H1 (cell line): Measurements from ENCODE around the gene MRPS12. TPM values are rescaled to one million over a fixed set of nuclear protein-coding genes. Genes with fewer than 3 reads are reported as not detected.

ENCODE experiments used
- CTCF ChIA-PET: fragments of 300-600 bp; sonication (Branson Sonifier 250); formaldehyde crosslinking; loops from one replicate; lab custom pipeline; 2021; ENCODE audit not compliant: partially characterized antibody; lab: Charles Lee
- POLR2A ChIA-PET: fragments of 300-600 bp; sonication (Branson Sonifier 250); formaldehyde crosslinking; loops from one replicate; lab custom pipeline; 2021; ENCODE audit warnings: inconsistent platforms; ENCODE audit not compliant: partially characterized antibody; lab: Charles Lee
- DNase-seq, 2 experiments: peaks; one replicate each; pipeline versions ENCODE4 v3.0.0 to v3.0.0-alpha.2; 2010 to 2022; ENCODE audit warnings: low spot score in 2 of 2, low read depth in 1 of 2, mixed read lengths in 1 of 2
- FAIRE-seq: peaks from 2 replicates; lab custom pipeline; 2011; peaks lifted over from hg19 to GRCh38; lab: Jason Lieb, UNC
- H2AFZ ChIP-seq: 2 replicates; pipeline ENCODE4 v1.8.1; 2012; ENCODE audit warnings: low read length, inconsistent platforms
- H2AK5ac ChIP-seq: 2 replicates; pipeline ENCODE4 v1.6.1; 2013; ENCODE audit warnings: low read depth, low read length
- H2BK120ac ChIP-seq: replicated peaks from 2 replicates; pipeline ENCODE3; 2013; ENCODE audit warnings: low read depth, low read length, inconsistent platforms
- H2BK12ac ChIP-seq: 2 replicates; pipeline ENCODE4 v1.6.1; 2013; ENCODE audit warnings: low read depth, low read length
- H2BK15ac ChIP-seq: 2 replicates; pipeline ENCODE4 v1.6.1; 2013; ENCODE audit warnings: low read length
- H2BK20ac ChIP-seq: 2 replicates; pipeline ENCODE4 v1.6.1; 2013; ENCODE audit warnings: low read length
- H2BK5ac ChIP-seq: 2 replicates; pipeline ENCODE4 v1.6.1; 2013; ENCODE audit warnings: low read depth, low read length
- H3K14ac ChIP-seq: 2 replicates; pipeline ENCODE4 v1.6.1; 2013; ENCODE audit warnings: inconsistent platforms; ENCODE audit not compliant: insufficient read length
- H3K18ac ChIP-seq: 2 replicates; pipeline ENCODE4 v1.6.1; 2013; ENCODE audit warnings: low read length; ENCODE audit errors: extremely low read depth
- H3K23ac ChIP-seq: 2 replicates; pipeline ENCODE4 v1.6.1; 2013; ENCODE audit warnings: inconsistent platforms; ENCODE audit not compliant: insufficient read length
- H3K23me2 ChIP-seq: 2 replicates; pipeline ENCODE4 v1.6.1; 2013; ENCODE audit warnings: low read depth, low read length
- H3K27ac ChIP-seq: 2 replicates; pipeline ENCODE4 v1.6.1; 2011; ENCODE audit warnings: low read depth, low read length, inconsistent platforms
- H3K27me3 ChIP-seq, 4 experiments: replicated peaks in 1 of 4; 1 replicate in 1 of 4; 2 replicates in 3 of 4; pipeline versions ENCODE4 v1.6.1 to v1.8.1; 2011 to 2013; ENCODE audit warnings: low read length in 3 of 4, mild to moderate bottlenecking in 3 of 4, inconsistent platforms in 2 of 4, mixed read lengths in 2 of 4, moderate library complexity in 1 of 4; ENCODE audit not compliant: control insufficient read depth in 3 of 4, insufficient read depth in 3 of 4; ENCODE audit errors: extremely low read depth in 1 of 4
- H3K36me3 ChIP-seq, 4 experiments: 2 replicates each; pipeline versions ENCODE4 v1.6.1 to v1.8.1; 2011 to 2013; ENCODE audit warnings: mild to moderate bottlenecking in 4 of 4, low read length in 3 of 4, moderate library complexity in 2 of 4, control low read depth in 1 of 4, inconsistent platforms in 1 of 4; ENCODE audit not compliant: insufficient read depth in 4 of 4, control insufficient read depth in 2 of 4
- H3K4ac ChIP-seq: replicated peaks from 2 replicates; pipeline ENCODE3; 2013; ENCODE audit warnings: low read length, low read depth, mixed read lengths, inconsistent platforms; ENCODE audit not compliant: insufficient read length
- H3K4me1 ChIP-seq, 4 experiments: replicated peaks in 1 of 4; 1 replicate in 1 of 4; 2 replicates in 3 of 4; pipeline versions ENCODE4 v1.6.1 to v1.8.1; 2011 to 2013; ENCODE audit warnings: low read length in 3 of 4, inconsistent platforms in 2 of 4, mixed read lengths in 1 of 4; ENCODE audit not compliant: insufficient read depth in 4 of 4, control insufficient read depth in 3 of 4
- H3K4me2 ChIP-seq, 2 experiments: 2 replicates each; pipeline versions ENCODE4 v1.6.1 to v1.8.1; 2011 to 2013; ENCODE audit warnings: low read depth in 2 of 2, low read length in 2 of 2, control low read depth in 1 of 2, inconsistent platforms in 1 of 2, mild to moderate bottlenecking in 1 of 2; ENCODE audit not compliant: insufficient read depth in 1 of 2
- H3K4me3 ChIP-seq, 4 experiments: fragments of 200-600, 300-600 bp in 1 of 4; sonication (generic), shearing (Covaris generic), sonication (Bioruptor Twin) in 1 of 4; 2 replicates each; pipeline versions ENCODE4 v1.5.1 to v1.8.1; 2011 to 2016; ENCODE audit warnings: low read length in 4 of 4, low read depth in 3 of 4, control low read depth in 2 of 4, inconsistent platforms in 2 of 4, mild to moderate bottlenecking in 2 of 4, mixed read lengths in 1 of 4, moderate library complexity in 1 of 4; ENCODE audit not compliant: insufficient read depth in 2 of 4; ENCODE audit errors: extremely low read depth in 1 of 4
- H3K56ac ChIP-seq: replicated peaks from 2 replicates; pipeline ENCODE3; 2013; ENCODE audit warnings: low read depth, mild to moderate bottlenecking, mixed read lengths, low read length, inconsistent platforms; ENCODE audit not compliant: insufficient read length
- H3K79me1 ChIP-seq: 2 replicates; pipeline ENCODE4 v1.6.1; 2013; ENCODE audit warnings: low read depth, low read length, control low read depth
- H3K79me2 ChIP-seq, 2 experiments: 2 replicates each; pipeline versions ENCODE4 v1.6.1 to v1.8.1; 2012 to 2013; ENCODE audit warnings: low read length in 2 of 2, mild to moderate bottlenecking in 2 of 2, inconsistent platforms in 1 of 2; ENCODE audit not compliant: insufficient read depth in 2 of 2, control insufficient read depth in 1 of 2
- H3K9ac ChIP-seq, 4 experiments: replicated peaks in 1 of 4; 1 replicate in 1 of 4; 2 replicates in 3 of 4; pipeline versions ENCODE4 v1.6.1 to v1.8.1; 2011 to 2013; ENCODE audit warnings: low read depth in 3 of 4, low read length in 3 of 4, control low read depth in 2 of 4, mild to moderate bottlenecking in 2 of 4, moderate library complexity in 2 of 4, inconsistent platforms in 1 of 4; ENCODE audit errors: extremely low read depth in 1 of 4
- H3K9me3 ChIP-seq, 2 experiments: 2 replicates each; pipeline versions ENCODE4 v1.6.1 to v1.8.1; 2012 to 2013; ENCODE audit warnings: mild to moderate bottlenecking in 2 of 2, moderate library complexity in 2 of 2, control low read depth in 1 of 2, inconsistent platforms in 1 of 2, low read depth in 1 of 2, low read length in 1 of 2, mixed read lengths in 1 of 2; ENCODE audit not compliant: insufficient read depth in 2 of 2
- H4K20me1 ChIP-seq, 2 experiments: replicated peaks in 1 of 2; 2 replicates each; pipeline versions ENCODE3 to v1.8.1; 2011 to 2013; ENCODE audit warnings: inconsistent platforms in 2 of 2, low read length in 2 of 2, mild to moderate bottlenecking in 1 of 2; ENCODE audit not compliant: insufficient read depth in 2 of 2, control insufficient read depth in 1 of 2
- H4K5ac ChIP-seq: 2 replicates; pipeline ENCODE4 v1.6.1; 2013; ENCODE audit warnings: low read length, low read depth, mixed read lengths, inconsistent platforms; ENCODE audit not compliant: insufficient read length
- H4K8ac ChIP-seq: 2 replicates; pipeline ENCODE4 v1.8.0; 2013; ENCODE audit warnings: mild to moderate bottlenecking, moderate library complexity, low read length, inconsistent platforms; ENCODE audit not compliant: insufficient read depth; ENCODE audit errors: extremely low read depth
- H4K91ac ChIP-seq: replicated peaks from 2 replicates; pipeline ENCODE3; 2013; ENCODE audit warnings: low read length, mixed read lengths, inconsistent platforms; ENCODE audit not compliant: insufficient read length
- BRCA1 ChIP-seq: IDR thresholded peaks from 2 replicates; pipeline ENCODE4 v1.6.1; 2012; ENCODE audit warnings: low read depth, low read length, improper control_type of control experiment
- MAFK ChIP-seq: IDR thresholded peaks from 2 replicates; pipeline ENCODE4 v1.6.1; 2012; ENCODE audit warnings: low read depth, mild to moderate bottlenecking, improper control_type of control experiment, low read length
- POLR2A ChIP-seq, 2 experiments: IDR thresholded peaks; 1 replicate in 1 of 2; 2 replicates in 1 of 2; pipeline ENCODE4 v1.6.1; 2011; ENCODE audit warnings: low read depth in 2 of 2, low read length in 2 of 2, mild to moderate bottlenecking in 2 of 2; ENCODE audit errors: control extremely low read depth in 1 of 2
- RAD21 ChIP-seq, 2 experiments: IDR thresholded peaks in 1 of 2; conservative IDR thresholded peaks in 1 of 2; 2 replicates each; pipeline ENCODE4 v1.6.1; 2011; ENCODE audit warnings: low read depth in 2 of 2, low read length in 2 of 2, improper control_type of control experiment in 1 of 2, inconsistent platforms in 1 of 2, mild to moderate bottlenecking in 1 of 2, moderate library complexity in 1 of 2
- SIX5 ChIP-seq: IDR thresholded peaks from 2 replicates; pipeline ENCODE4 v1.6.1; 2011; ENCODE audit warnings: mild to moderate bottlenecking, low read depth, low read length
- SP1 ChIP-seq: IDR thresholded peaks from 2 replicates; pipeline ENCODE4 v1.6.1; 2011; ENCODE audit warnings: low read depth, low read length
- WGBS, 2 experiments: shearing (Covaris generic) in 1 of 2; methylation state at CpG; one replicate each; pipeline versions ENCODE4 v1.1.6 to v1.1.7; 2013 to 2015; ENCODE audit warnings: low lambda C conversion rate in 2 of 2, mixed read lengths in 2 of 2, inconsistent platforms in 1 of 2, low coverage in 1 of 2, missing lambda C conversion rate in 1 of 2; ENCODE audit not compliant: insufficient replicate concordance in 2 of 2, insufficient coverage in 1 of 2, insufficient read length in 1 of 2; ENCODE audit errors: extremely low coverage in 1 of 2, missing lambda C conversion rate in 1 of 2; 5-methylcytosine and 5-hydroxymethylcytosine counted together
- polyA plus RNA-seq, 7 experiments: library from polyadenylated mRNA; depleted of rRNA in 3 of 7; stranded (reverse) in 5 of 7; unstranded in 2 of 7; fragments of >200 nt in 5 of 7; fragments of 200-250 nt in 2 of 7; gene quantifications; 1 replicate in 5 of 7; 2 replicates in 1 of 7; 4 replicates in 1 of 7; pipeline versions ENCODE4 v1.2.1 to v1.2.3, GENCODE V29; 2011 to 2013; ENCODE audit warnings: missing spikeins in 2 of 7, mixed read lengths in 2 of 7
- total RNA-seq: library from RNA; stranded (reverse); fragmentation: NEBNext Ultra II Directional; extraction: Animal tissue kit (Norgen Biotek cat#: 25700); gene quantifications from 2 replicates; pipeline ENCODE4 v1.2.1, GENCODE V29; 2021

The MRPS12 gene
- total and polyA plus RNA-seq, 2 of the 8 experiments (the other 6 are each of a cell fraction or from before 2014, with no cell fraction given), result 79.0 to 175 TPM

- Histone ChIP-seq H3K9me3 (0 out of 4 replicates have a peak, but pooled peaks cover 0 to 3% of the 10 kb centered on the region in 2 experiments), H3K79me2 (no peaks in the 10 kb centered on the region), H3K18ac (no peak overlapping the region), H4K5ac (no peak overlapping the region), H3K9ac (no peak overlapping the region), H3K4me1 (no peaks in the 10 kb centered on the region), H3K79me1 (no peaks in the 10 kb centered on the region; the same call in 1 of the 2 replicates), H2AK5ac (no peak overlapping the region), H3K4ac (no peak overlapping the region), H4K8ac (no peak overlapping the region), H3K4me3 (no peak overlapping the region), H3K56ac (no peak overlapping the region), H4K91ac (no peak overlapping the region), H3K27ac (no peak overlapping the region), H2BK12ac (no peak overlapping the region), H3K27me3 (no peaks in the 10 kb centered on the region), H3K23me2 (no peaks in the 10 kb centered on the region), H3K14ac (no peak overlapping the region), H2AFZ (no peak overlapping the region), H3K4me2 (no peak overlapping the region), H2BK20ac (no peak overlapping the region), H3K36me3 (no peaks in the 10 kb centered on the region; a peak in 1 of 8 replicates), H3K23ac (no peak overlapping the region), H2BK5ac (no peak overlapping the region), H4K20me1 (peaks cover 0 to 2% of the 10 kb centered on the region in 2 experiments), H2BK15ac (no peak overlapping the region), H2BK120ac (no peak overlapping the region)
- FAIRE-seq (no peak), DNase-seq (no peak)
- ChIA-PET CTCF (interaction anchor here (0.9 to 3.2 kb wide), 5 partner anchors 20 to 231 kb away, joined by 3 to 10 read pairs (median 4); partner anchors contain the start of gene FBXO17), POLR2A (interaction anchor here (0.9 to 1.4 kb wide), 4 partner anchors 9 to 26 kb away, joined by 3 to 4 read pairs (median 4); partner anchors contain the start of genes MRPS12 and SARS2)
- TF ChIP-seq SP1 (no peak), MAFK (no peak), BRCA1 (no peak), RAD21 (IDR thresholded peaks at IDR 0.05 in 1 of 2, conservative IDR thresholded peaks at IDR 0.05 in 1 of 2; ENCODE audit: low read depth in 2 of 2, low read length in 2 of 2) (no peak), POLR2A (IDR thresholded peaks at IDR 0.05; ENCODE audit: control extremely low read depth in 1 of 2, low read depth in 2 of 2, low read length in 2 of 2) (no peak), SIX5 (no peak)
- 93% methylated on average over 2 of the region's 2 CpGs; no CpG with 5 or more reads in 1 of the 2 experiments for WGBS, 2 experiments
Observed at GRCh38 chr19:38956264-38956663, 25.5 kb downstream of the MRPS12 start.
